HFFc6 (cell line): ENCODE measurements around the gene CD300C. TPM values are rescaled to one million over a fixed set of nuclear protein-coding genes. Genes with fewer than 3 reads are reported as not detected.
"Not testable (repeated sequence)": the region's sequence is repeated elsewhere in the genome, so short reads cannot be mapped to it uniquely, and the experiment has no call there.

Experiments used
- DNase-seq: peaks from one replicate; pipeline ENCODE4 v3.0.0-alpha.2; 2018
- H3K27ac Mint-ChIP-seq: 2 replicates; pipeline ENCODE4 v1.8.0; 2020; ENCODE audit warnings: mild to moderate bottlenecking, mixed read lengths
- H3K27me3 Mint-ChIP-seq: 2 replicates; pipeline ENCODE4 v1.8.0; 2021; ENCODE audit warnings: mild to moderate bottlenecking, moderate library complexity, mixed read lengths; ENCODE audit not compliant: insufficient read depth
- H3K36me3 Mint-ChIP-seq: 2 replicates; pipeline ENCODE4 v1.8.0; 2021; ENCODE audit warnings: low read depth, mixed read lengths
- H3K4me1 Mint-ChIP-seq: 2 replicates; pipeline ENCODE4 v1.8.0; 2020; ENCODE audit warnings: low read depth, mixed read lengths
- H3K4me3 Mint-ChIP-seq: 2 replicates; pipeline ENCODE4 v1.8.0; 2020; ENCODE audit warnings: mild to moderate bottlenecking, moderate library complexity, mixed read lengths
- H3K9me3 Mint-ChIP-seq: 2 replicates; pipeline ENCODE4 v1.8.0; 2020; ENCODE audit warnings: mild to moderate bottlenecking, mixed read lengths
- total RNA-seq, 6 experiments: library from RNA; stranded (reverse); fragmentation: NEBNext Ultra II Directional; extraction: Animal tissue kit (Norgen Biotek cat#: 25700); gene quantifications; 2 replicates in 1 of 6; 3 replicates in 5 of 6; pipeline ENCODE4 v1.2.3, GENCODE V29; 2021
- TF ChIP-seq, protein P1 (sequence below): fragments of 200-600 bp; sonication (generic); IDR thresholded peaks from 2 replicates; pipeline ENCODE4 v1.5.0; 2021; ENCODE audit warnings: antibody characterized with exemption, mild to moderate bottlenecking

CD300C gene
- total RNA-seq, 6 experiments from 2014 or later, result not detected

DNA sequence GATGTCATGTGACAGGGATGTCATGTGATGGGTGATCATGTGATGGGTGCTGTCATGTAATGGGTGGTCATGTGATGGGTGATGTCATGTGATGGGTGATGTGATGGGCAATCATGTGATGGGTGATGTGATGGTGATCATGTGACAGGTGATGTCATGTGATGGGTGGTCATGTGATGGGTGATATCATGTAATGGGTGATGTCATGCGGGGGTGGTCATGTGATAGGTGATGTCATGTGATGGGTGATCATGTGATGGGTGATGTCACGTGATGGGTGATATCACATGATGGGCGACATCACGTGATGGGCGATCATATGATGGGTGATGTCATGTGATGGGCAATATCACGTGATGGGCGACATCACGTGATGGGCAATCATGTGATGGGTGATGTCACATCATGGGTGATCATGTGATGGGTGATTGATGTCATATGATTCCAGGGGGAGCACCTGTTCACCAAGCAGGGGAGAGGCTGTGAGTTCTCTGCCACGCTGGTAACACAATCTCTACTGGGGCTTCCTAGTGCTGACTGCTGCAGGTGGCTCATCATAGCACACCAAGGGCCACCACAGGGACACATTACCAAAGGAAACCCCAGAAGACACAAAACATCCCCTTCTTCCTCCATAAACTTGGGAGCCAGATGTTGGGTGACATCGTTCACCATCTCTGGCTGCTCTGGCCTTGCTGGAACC, 31.1 kb downstream of the CD300C start:
- H3K36me3 Mint-ChIP-seq, result peaks cover 18% of the 10 kb centered on the region
- peaks cover 11% of the 10 kb centered on the region for H3K27me3 Mint-ChIP-seq
- TF ChIP-seq, protein P1, sequence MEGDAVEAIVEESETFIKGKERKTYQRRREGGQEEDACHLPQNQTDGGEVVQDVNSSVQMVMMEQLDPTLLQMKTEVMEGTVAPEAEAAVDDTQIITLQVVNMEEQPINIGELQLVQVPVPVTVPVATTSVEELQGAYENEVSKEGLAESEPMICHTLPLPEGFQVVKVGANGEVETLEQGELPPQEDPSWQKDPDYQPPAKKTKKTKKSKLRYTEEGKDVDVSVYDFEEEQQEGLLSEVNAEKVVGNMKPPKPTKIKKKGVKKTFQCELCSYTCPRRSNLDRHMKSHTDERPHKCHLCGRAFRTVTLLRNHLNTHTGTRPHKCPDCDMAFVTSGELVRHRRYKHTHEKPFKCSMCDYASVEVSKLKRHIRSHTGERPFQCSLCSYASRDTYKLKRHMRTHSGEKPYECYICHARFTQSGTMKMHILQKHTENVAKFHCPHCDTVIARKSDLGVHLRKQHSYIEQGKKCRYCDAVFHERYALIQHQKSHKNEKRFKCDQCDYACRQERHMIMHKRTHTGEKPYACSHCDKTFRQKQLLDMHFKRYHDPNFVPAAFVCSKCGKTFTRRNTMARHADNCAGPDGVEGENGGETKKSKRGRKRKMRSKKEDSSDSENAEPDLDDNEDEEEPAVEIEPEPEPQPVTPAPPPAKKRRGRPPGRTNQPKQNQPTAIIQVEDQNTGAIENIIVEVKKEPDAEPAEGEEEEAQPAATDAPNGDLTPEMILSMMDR, result no peak
- no peaks in the 10 kb centered on the region for H3K4me1 Mint-ChIP-seq
- peak overlapping the region; percentile 4; the same call in 1 of the 2 replicates for H3K4me3 Mint-ChIP-seq
- H3K9me3 Mint-ChIP-seq, result peaks cover 76% of the 10 kb centered on the region
- peak; percentile 15 for DNase-seq
- peak overlapping the region; percentile 70 for H3K27ac Mint-ChIP-seq

DNA sequence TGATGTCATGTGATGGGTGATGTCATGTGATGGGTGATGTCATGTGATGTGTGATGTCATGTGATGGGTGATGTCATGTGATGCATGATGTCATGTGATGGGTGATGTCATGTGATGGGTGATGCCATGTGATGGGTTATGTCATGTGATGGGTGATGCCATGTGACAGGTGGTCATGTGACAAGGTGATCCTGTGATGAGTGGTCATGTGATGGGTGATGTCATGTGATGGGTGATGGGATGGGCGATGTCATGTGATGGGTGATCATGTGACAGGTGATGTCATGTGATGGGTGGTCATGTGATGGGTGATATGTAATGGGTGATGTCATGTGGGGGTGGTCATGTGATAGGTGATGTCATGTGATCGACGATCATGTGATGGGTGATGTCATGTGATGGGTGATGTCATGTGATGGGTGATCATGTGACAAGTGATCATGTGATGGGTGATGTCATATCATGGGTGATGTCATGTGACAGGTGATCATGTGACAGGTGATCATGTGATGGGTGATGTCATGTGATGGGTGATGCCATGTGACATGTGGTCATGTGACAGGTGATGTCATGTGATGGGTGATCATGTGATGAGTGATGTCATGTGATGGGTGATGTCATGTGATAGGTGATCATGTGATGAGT, 31.8 kb downstream of the CD300C start:
- Mint-ChIP-seq H3K4me1 (no peaks in the 10 kb centered on the region), H3K4me3 (peak overlapping the region; percentile 23; the same call in 1 of the 2 replicates), H3K27ac (peak overlapping the region; percentile 70), H3K9me3 (peaks cover 72% of the 10 kb centered on the region), H3K27me3 (peaks cover 11% of the 10 kb centered on the region), H3K36me3 (peaks cover 18% of the 10 kb centered on the region)
- TF ChIP-seq, protein P1, result no peak
- DNase-seq, result peak; percentile 30

DNA sequence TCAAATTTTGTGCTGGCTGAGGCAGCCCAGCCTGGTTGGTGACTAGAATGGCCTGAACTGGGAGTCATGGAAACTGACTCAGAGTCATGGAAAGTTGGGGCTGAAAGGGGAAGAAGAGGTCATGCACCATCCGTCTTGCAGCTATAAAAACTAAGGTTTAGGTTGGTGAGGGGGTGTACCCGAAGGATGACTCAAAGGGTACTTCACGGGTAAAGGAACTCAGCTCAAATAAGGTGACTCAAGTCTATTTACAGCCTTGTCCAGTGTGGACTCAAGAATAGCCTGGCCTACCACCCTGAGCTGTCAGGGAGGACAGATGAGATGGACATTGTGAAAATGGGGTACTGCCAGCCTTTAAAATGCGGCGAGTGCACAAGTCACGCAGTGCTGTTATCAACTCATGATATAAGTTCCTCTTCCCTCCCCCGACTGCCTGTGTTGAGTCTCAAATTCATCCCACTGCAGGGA, 33.3 kb downstream of the CD300C start:
- no peak overlapping the region for H3K4me3 Mint-ChIP-seq
- H3K4me1 Mint-ChIP-seq, result no peaks in the 10 kb centered on the region
- no peak overlapping the region for H3K27ac Mint-ChIP-seq
- TF ChIP-seq, protein P1, result no peak
- peaks cover 68% of the 10 kb centered on the region for H3K9me3 Mint-ChIP-seq
- peaks cover 18% of the 10 kb centered on the region for H3K36me3 Mint-ChIP-seq
- peak; percentile 1 for DNase-seq
- H3K27me3 Mint-ChIP-seq, result peaks cover 9% of the 10 kb centered on the region

DNA sequence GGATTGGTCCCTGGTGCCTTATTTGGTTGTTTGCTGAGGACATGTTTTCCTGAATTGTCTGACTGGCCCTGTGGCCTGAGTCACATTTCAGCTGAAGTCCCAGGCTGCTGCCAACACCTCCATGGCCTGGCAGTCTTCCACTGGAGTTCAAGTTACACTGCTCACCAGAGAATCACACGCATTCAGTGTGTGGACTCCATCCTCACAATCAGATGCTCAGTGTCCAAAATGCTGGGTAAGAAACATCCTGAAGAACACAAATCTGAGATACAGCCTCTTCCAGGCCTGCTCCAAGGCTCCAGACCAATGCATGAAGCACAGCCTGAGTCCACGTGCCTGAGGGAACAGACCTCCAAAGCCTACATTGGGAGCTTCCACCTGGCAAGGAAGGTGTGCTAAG, 33.9 kb downstream of the CD300C start:
- Mint-ChIP-seq H3K36me3 (peaks cover 18% of the 10 kb centered on the region), H3K27ac (no peak overlapping the region), H3K4me1 (no peaks in the 10 kb centered on the region), H3K4me3 (no peak overlapping the region), H3K27me3 (peaks cover 9% of the 10 kb centered on the region), H3K9me3 (peaks cover 68% of the 10 kb centered on the region)
- TF ChIP-seq, protein P1, result no peak
- no peak for DNase-seq

DNA sequence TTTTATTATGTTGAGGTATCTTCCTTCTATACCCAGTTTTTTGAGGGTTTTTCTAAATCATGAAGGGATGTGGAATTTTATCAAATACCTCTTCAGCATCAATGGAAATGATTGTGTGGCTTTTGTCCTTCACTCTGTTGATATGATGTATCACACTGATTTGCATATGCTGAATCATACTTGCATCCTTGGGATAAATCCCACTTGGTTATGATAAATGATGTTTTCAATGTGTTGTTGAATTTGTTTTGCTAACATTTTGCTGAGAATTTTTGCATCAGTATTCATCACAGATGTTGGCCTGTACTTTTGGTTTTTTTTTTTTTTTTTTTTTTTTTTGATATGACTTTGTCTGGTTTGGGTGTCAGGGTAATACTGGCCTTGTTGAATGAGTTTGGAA, 37.8 kb downstream of the CD300C start:
- H3K4me3 Mint-ChIP-seq, result no peak overlapping the region
- peaks cover 36% of the 10 kb centered on the region for H3K9me3 Mint-ChIP-seq
- TF ChIP-seq, protein P1, result no peak
- no peaks in the 10 kb centered on the region for H3K4me1 Mint-ChIP-seq
- no peak overlapping the region for H3K27ac Mint-ChIP-seq
- H3K27me3 Mint-ChIP-seq, result no peaks in the 10 kb centered on the region
- H3K36me3 Mint-ChIP-seq, result no peaks in the 10 kb centered on the region
- DNase-seq, result no peak

DNA sequence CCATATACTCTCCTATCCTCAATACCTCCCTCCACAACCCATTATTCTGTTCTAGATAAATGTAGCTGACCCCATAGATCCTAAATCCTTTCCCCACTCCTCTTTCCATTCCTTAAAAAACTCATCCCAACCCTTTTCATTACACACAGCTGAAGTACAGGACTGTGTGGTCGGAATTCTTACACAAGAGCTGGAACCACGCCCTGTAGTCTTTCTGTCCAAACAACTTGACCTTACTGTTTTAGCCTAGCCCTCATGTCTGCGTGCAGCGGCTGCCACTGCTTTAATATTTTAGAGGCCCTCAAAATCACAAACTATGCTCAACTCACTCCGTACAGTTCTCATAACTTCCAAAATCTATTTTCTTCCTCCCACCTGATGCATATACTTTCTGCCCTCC, 42.0 kb downstream of the CD300C start:
- DNase-seq, H3K27ac Mint-ChIP-seq, H3K27me3 Mint-ChIP-seq: not testable (repeated sequence)

More for the DNA sequence above, 42.0 kb downstream of the CD300C start:
- H3K9me3 Mint-ChIP-seq, result peaks cover 23% of the 10 kb centered on the region
- not testable (repeated sequence) for H3K36me3 Mint-ChIP-seq, H3K4me1 Mint-ChIP-seq, H3K4me3 Mint-ChIP-seq
